Esophagus muscularis mucosa (tissue), 3 donors: ENCODE results near the gene MAGI2.

ENCODE experiments used
- CTCF ChIP-seq, 3 experiments: fragments of 200-600 bp in 2 of 3; fragments of 450-650 bp in 1 of 3; sonication (generic) in 2 of 3; IDR thresholded peaks; one replicate each; pipeline ENCODE4 v1.5.1; 2017 to 2019; ENCODE audit warnings: antibody characterized with exemption in 3 of 3, mild to moderate bottlenecking in 2 of 3, moderate library complexity in 1 of 3
- POLR2A ChIP-seq: fragments of 450-650 bp; IDR thresholded peaks from one replicate; pipeline ENCODE4 v1.6.1; 2017; ENCODE audit warnings: antibody characterized with exemption, moderate library complexity, mild to moderate bottlenecking, low read depth
- POLR2AphosphoS5 ChIP-seq, 2 donors: sonication (generic); formaldehyde crosslinking; IDR thresholded peaks; one replicate each; pipeline ENCODE4 v1.6.1; 2017; ENCODE audit warnings: antibody characterized with exemption in 2 of 2

GRCh38 chr7:78039790-78040776 lies 1413.4 kb downstream of the MAGI2 start:
- TF ChIP-seq CTCF (IDR thresholded peaks at IDR 0.05) (peak; percentile 67 to 82 (median 69)), POLR2A (no peak), POLR2AphosphoS5 (IDR thresholded peaks at IDR 0.05) (no peak)
